ENCODE data around the gene MS4A6A. TPM values are rescaled to one million over a fixed set of nuclear protein-coding genes. Genes with fewer than 3 reads are reported as not detected.
A peak's percentile ranks its signal among the peaks of the same experiment; 100 is the strongest.

Gene MS4A6A
- polyA plus RNA-seq, 3 donors = 978 to 3,009 (median 2,353) TPM

DNA sequence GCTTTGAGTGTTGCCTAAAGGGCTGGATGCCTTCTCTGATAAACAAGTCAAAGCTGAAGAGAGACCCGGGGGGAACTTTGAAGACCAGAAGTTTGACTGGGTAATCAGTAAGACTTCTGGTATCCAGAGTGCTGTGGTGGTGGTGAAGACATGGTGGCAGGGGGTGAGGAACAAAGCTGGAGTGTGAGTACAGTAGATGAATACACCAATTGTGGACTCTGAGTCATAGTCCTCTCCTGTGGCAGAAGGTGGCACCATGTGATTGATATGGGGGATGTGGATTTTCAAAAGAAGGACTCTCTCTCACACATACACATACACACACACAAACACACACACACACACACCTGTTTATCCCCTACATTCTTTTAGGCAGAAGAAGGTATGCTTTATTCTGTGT lies 12.3 kb downstream of the MS4A6A start:
- H3K9me3 Mint-ChIP-seq = peaks cover 0 to 5% (median 0%) of the 10 kb centered on the region in 7 donors

GRCh38 chr11:60169264-60169915 lies 13.5 kb downstream of the MS4A6A start:
- H3K27ac Mint-ChIP-seq = peak overlapping the region; percentile 64 to 88 (median 86)
- Histone ChIP-seq H3K4me3 (replicated peaks in 1 of 3; ENCODE audit: low read depth in 2 of 3, low read length in 3 of 3) (no peak overlapping the region), H3K9me3 (replicated peaks in 1 of 2; ENCODE audit: control insufficient read depth in 1 of 2, insufficient read depth in 1 of 2, low read length in 2 of 2) (no peaks in the 10 kb centered on the region), H3K27ac (ENCODE audit: low read depth in 1 of 2, low read length in 2 of 2) (peak overlapping the region in 1 of 2 donors; percentile 5), H4K20me1 (ENCODE audit: insufficient read depth, low read length) (peaks cover 67% of the 10 kb centered on the region), H3K4me1 (ENCODE audit: control insufficient read depth in 1 of 2, insufficient read depth in 2 of 2, low read length in 2 of 2) (peaks cover 40 to 59% of the 10 kb centered on the region in 2 donors), H3K9ac (ENCODE audit: insufficient read depth, low read length, poor library complexity, severe bottlenecking) (no peak overlapping the region), H3K27me3 (ENCODE audit: control insufficient read depth in 2 of 2, insufficient read depth in 2 of 2, low read length in 2 of 2) (no peaks in the 10 kb centered on the region), H3K79me2 (ENCODE audit: insufficient read depth, low read length) (peaks cover 30% of the 10 kb centered on the region), H2AFZ (ENCODE audit: insufficient read depth, low read depth, low read length, poor library complexity, severe bottlenecking) (no peak overlapping the region), H3K4me2 (replicated peaks; ENCODE audit: extremely low read depth, low read length, poor library complexity, severe bottlenecking) (no peak overlapping the region), H3K36me3 (replicated peaks in 1 of 2; ENCODE audit: control insufficient read depth in 1 of 2, insufficient read depth in 2 of 2, low read length in 2 of 2) (peaks cover 58 to 76% of the 10 kb centered on the region in 2 donors)
- peaks cover 0 to 5% (median 2%) of the 10 kb centered on the region in 7 donors for H3K9me3 Mint-ChIP-seq
- H3K27me3 Mint-ChIP-seq (ENCODE audit: low read depth in 3 of 3) = peaks cover 0 to 2% (median 0%) of the 10 kb centered on the region in 3 donors
- DNase-seq = peak in 2 of 3 donors; percentile 51 to 65
- peaks cover 76 to 80% of the 10 kb centered on the region in 2 donors for H3K36me3 Mint-ChIP-seq
- no peak overlapping the region for H3K4me3 Mint-ChIP-seq
- H3K4me1 Mint-ChIP-seq = peaks cover 62% of the 10 kb centered on the region
- peak; percentile 82 for TF ChIP-seq CTCF (IDR thresholded peaks at IDR 0.05)
- 76% methylated on average over 3 of the region's 6 CpGs for WGBS (ENCODE audit: insufficient coverage)
- intact Hi-C loops (cut with micrococcal nuclease) = loop anchor here in 1 of 2 donors (5.0 kb wide), 1 partner anchor 33 kb away; no protein-coding TSS in a partner anchor

More for the DNA sequence above, 12.3 kb downstream of the MS4A6A start:
- peaks cover 78 to 83% of the 10 kb centered on the region in 2 donors for H3K36me3 Mint-ChIP-seq
- Histone ChIP-seq H2AFZ (ENCODE audit: insufficient read depth, low read depth, low read length, poor library complexity, severe bottlenecking) (no peak overlapping the region), H3K4me1 (ENCODE audit: control insufficient read depth in 1 of 2, insufficient read depth in 2 of 2, low read length in 2 of 2) (peaks cover 51 to 70% of the 10 kb centered on the region in 2 donors), H4K20me1 (ENCODE audit: insufficient read depth, low read length) (peaks cover 79% of the 10 kb centered on the region), H3K9ac (ENCODE audit: insufficient read depth, low read length, poor library complexity, severe bottlenecking) (no peak overlapping the region), H3K27me3 (ENCODE audit: control insufficient read depth in 2 of 2, insufficient read depth in 2 of 2, low read length in 2 of 2) (no peaks in the 10 kb centered on the region), H3K4me2 (replicated peaks; ENCODE audit: extremely low read depth, low read length, poor library complexity, severe bottlenecking) (peak overlapping the region; percentile 6), H3K36me3 (replicated peaks in 1 of 2; ENCODE audit: control insufficient read depth in 1 of 2, insufficient read depth in 2 of 2, low read length in 2 of 2) (peaks cover 68 to 79% of the 10 kb centered on the region in 2 donors), H3K79me2 (ENCODE audit: insufficient read depth, low read length) (peaks cover 42% of the 10 kb centered on the region), H3K27ac (ENCODE audit: low read depth in 1 of 2, low read length in 2 of 2) (peak overlapping the region in 1 of 2 donors; percentile 65), H3K9me3 (replicated peaks in 1 of 2; ENCODE audit: control insufficient read depth in 1 of 2, insufficient read depth in 1 of 2, low read length in 2 of 2) (no peaks in the 10 kb centered on the region), H3K4me3 (replicated peaks in 1 of 3; ENCODE audit: low read depth in 2 of 3, low read length in 3 of 3) (peak overlapping the region in 1 of 3 experiments; percentile 3)
- 83% methylated on average over 1 of the region's 1 CpG for WGBS (ENCODE audit: insufficient coverage)
- peak overlapping the region; percentile 64 to 88 (median 86) for H3K27ac Mint-ChIP-seq
- TF ChIP-seq CTCF (IDR thresholded peaks at IDR 0.05) = no peak
- intact Hi-C loops (cut with micrococcal nuclease) = no loop called here
- H3K27me3 Mint-ChIP-seq (ENCODE audit: low read depth in 3 of 3) = peaks cover 0 to 2% (median 0%) of the 10 kb centered on the region in 3 donors
- H3K4me1 Mint-ChIP-seq = peaks cover 73% of the 10 kb centered on the region
- peak overlapping the region in 1 of 2 donors; percentile 35 for H3K4me3 Mint-ChIP-seq
- peak in 2 of 3 donors; percentile 38 to 55 for DNase-seq

Data from CD14-positive monocyte (primary cell).